Chondrocyte (in vitro differentiated cells): Measurements from ENCODE around the gene SVEP1. TPM values are rescaled to one million over a fixed set of nuclear protein-coding genes. Genes with fewer than 3 reads are reported as not detected.

ENCODE experiments used
- DNase-seq: peaks from one replicate; pipeline ENCODE4 v3.0.0; 2021; ENCODE audit warnings: mixed read lengths, low spot score
- H3K27ac Mint-ChIP-seq: one replicate; pipeline ENCODE4 v1.8.0; 2021; ENCODE audit warnings: mild to moderate bottlenecking, moderate library complexity, mixed read lengths; ENCODE audit not compliant: unreplicated experiment
- H3K27me3 Mint-ChIP-seq: 2 replicates; pipeline ENCODE4 v1.8.0; 2021; ENCODE audit warnings: low read depth, mixed read lengths
- H3K36me3 Mint-ChIP-seq: 2 replicates; pipeline ENCODE4 v1.8.0; 2021; ENCODE audit warnings: low read depth, mixed read lengths
- H3K4me1 Mint-ChIP-seq: 2 replicates; pipeline ENCODE4 v1.8.0; 2021; ENCODE audit warnings: low read depth, mild to moderate bottlenecking, mixed read lengths
- H3K4me3 Mint-ChIP-seq: one replicate; pipeline ENCODE4 v1.8.0; 2021; ENCODE audit warnings: mild to moderate bottlenecking, moderate library complexity, mixed read lengths; ENCODE audit not compliant: unreplicated experiment
- H3K9me3 Mint-ChIP-seq: 2 replicates; pipeline ENCODE4 v1.8.0; 2021; ENCODE audit warnings: low read depth, mixed read lengths
- total RNA-seq: library from RNA; stranded (reverse); gene quantifications from 3 replicates; pipeline ENCODE4 v1.2.1, GENCODE V29; 2021
- TF ChIP-seq, protein P1 (sequence below): fragments of 200-600 bp; sonication (generic); IDR thresholded peaks from 2 replicates; pipeline ENCODE4 v1.5.0; 2021; ENCODE audit warnings: antibody characterized with exemption, mild to moderate bottlenecking, moderate library complexity

Gene SVEP1
- total RNA-seq, 1 donor from 2014 or later, result 0.72 TPM

GRCh38 chr9:110602281-110602680, 22.7 kb upstream of the SVEP1 start:
- DNase-seq, result no peak
- Mint-ChIP-seq H3K9me3 (no peaks in the 10 kb centered on the region), H3K27me3 (no peaks in the 10 kb centered on the region), H3K4me3 (no peak overlapping the region), H3K36me3 (peaks cover 2% of the 10 kb centered on the region), H3K4me1 (peaks cover 6% of the 10 kb centered on the region), H3K27ac (no peak overlapping the region)
- TF ChIP-seq, protein P1, sequence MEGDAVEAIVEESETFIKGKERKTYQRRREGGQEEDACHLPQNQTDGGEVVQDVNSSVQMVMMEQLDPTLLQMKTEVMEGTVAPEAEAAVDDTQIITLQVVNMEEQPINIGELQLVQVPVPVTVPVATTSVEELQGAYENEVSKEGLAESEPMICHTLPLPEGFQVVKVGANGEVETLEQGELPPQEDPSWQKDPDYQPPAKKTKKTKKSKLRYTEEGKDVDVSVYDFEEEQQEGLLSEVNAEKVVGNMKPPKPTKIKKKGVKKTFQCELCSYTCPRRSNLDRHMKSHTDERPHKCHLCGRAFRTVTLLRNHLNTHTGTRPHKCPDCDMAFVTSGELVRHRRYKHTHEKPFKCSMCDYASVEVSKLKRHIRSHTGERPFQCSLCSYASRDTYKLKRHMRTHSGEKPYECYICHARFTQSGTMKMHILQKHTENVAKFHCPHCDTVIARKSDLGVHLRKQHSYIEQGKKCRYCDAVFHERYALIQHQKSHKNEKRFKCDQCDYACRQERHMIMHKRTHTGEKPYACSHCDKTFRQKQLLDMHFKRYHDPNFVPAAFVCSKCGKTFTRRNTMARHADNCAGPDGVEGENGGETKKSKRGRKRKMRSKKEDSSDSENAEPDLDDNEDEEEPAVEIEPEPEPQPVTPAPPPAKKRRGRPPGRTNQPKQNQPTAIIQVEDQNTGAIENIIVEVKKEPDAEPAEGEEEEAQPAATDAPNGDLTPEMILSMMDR, result no peak

- H3K9me3 Mint-ChIP-seq, result no peaks in the 10 kb centered on the region
- H3K4me3 Mint-ChIP-seq, result no peak overlapping the region
Observed at GRCh38 chr9:110601098-110601497, 21.6 kb upstream of the SVEP1 start.

GRCh38 chr9:110599468-110599867, 19.9 kb upstream of the SVEP1 start:
- Mint-ChIP-seq H3K9me3 (no peaks in the 10 kb centered on the region), H3K4me1 (peaks cover 2% of the 10 kb centered on the region), H3K36me3 (peaks cover 2% of the 10 kb centered on the region), H3K27ac (no peak overlapping the region), H3K4me3 (no peak overlapping the region), H3K27me3 (no peaks in the 10 kb centered on the region)
- DNase-seq, result no peak
- TF ChIP-seq, protein P1, result no peak

More at GRCh38 chr9:110601098-110601497, 21.6 kb upstream of the SVEP1 start:
- no peak overlapping the region for H3K27ac Mint-ChIP-seq
- TF ChIP-seq, protein P1, result no peak
- peaks cover 2% of the 10 kb centered on the region for H3K36me3 Mint-ChIP-seq
- DNase-seq, result no peak
- H3K4me1 Mint-ChIP-seq, result peaks cover 2% of the 10 kb centered on the region
- no peaks in the 10 kb centered on the region for H3K27me3 Mint-ChIP-seq

DNA sequence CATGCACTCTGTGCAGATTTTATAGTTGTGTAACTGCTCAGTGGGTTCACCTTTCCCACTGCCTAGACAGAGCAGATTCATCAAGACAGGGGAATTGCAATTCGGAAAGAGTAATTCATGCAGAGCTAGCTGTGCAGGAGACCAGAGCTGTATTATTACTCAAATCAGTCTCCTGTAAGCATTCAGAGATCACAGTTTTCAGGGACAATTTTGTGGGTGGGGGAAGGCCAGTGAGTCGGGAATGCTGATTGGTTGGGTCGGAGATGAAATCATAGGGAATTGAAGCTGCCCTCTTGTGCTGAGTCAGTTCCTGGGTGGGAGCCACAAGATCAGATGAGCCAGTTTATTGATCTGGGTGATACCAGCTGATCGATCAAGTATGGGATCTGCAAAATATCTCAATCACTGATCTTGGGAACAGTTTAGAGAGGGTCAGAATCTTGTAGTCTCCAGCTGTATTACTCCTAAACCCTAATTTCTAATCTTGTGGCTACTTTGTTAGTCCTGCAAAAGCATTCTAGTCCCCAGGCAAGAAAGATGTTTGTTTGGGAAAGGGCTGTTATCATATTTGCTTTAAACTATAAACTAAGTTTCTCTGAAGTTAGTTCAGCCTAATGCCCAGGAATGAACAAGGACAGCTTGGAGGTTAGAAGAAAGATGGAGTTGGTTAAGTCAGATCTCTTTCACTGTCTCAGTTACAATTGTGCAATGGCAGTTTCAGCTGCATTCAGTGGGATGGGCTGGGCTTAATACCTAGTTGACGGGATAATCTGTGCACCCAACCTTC, 12.7 kb upstream of the SVEP1 start:
- Mint-ChIP-seq H3K27me3 (no peaks in the 10 kb centered on the region), H3K4me1 (peaks cover 9% of the 10 kb centered on the region), H3K9me3 (peaks cover 14% of the 10 kb centered on the region), H3K4me3 (no peak overlapping the region), H3K27ac (no peak overlapping the region), H3K36me3 (peaks cover 4% of the 10 kb centered on the region)
- TF ChIP-seq, protein P1, result no peak
- no peak for DNase-seq

DNA sequence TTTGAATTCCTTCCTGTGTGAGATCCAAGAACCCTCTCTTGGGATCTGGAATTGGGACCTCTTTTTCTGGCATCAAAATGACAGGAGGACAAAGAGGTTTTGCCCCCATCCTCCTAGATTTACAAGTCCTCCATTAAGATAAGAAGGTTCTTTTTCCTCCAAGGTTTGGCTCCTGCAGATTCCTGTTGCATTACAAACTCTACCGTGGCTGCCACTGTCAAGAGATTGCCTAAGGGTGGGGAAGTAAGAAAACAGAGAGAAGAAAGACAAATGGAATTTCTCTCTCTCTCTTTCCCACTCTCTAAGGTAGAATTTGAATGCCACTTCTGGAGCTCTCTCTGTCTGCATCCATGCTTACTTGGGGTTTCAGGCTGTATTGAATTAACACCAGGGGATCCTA, 12.0 kb upstream of the SVEP1 start:
- H3K27ac Mint-ChIP-seq, result no peak overlapping the region
- no peak overlapping the region for H3K4me3 Mint-ChIP-seq

More for the DNA sequence above, 12.0 kb upstream of the SVEP1 start:
- Mint-ChIP-seq H3K4me1 (peaks cover 9% of the 10 kb centered on the region), H3K36me3 (peaks cover 5% of the 10 kb centered on the region), H3K27me3 (no peaks in the 10 kb centered on the region), H3K9me3 (peaks cover 19% of the 10 kb centered on the region)
- no peak for DNase-seq
- TF ChIP-seq, protein P1, result no peak
